ENCODE results near the gene FAM161A.
"Not testable (repeated sequence)": the region's sequence is repeated elsewhere in the genome, so short reads cannot be mapped to it uniquely, and the experiment has no call there.

The FAM161A gene

GRCh38 chr2:61833971-61834370 is 19.9 kb downstream of the FAM161A start:
- TF ChIP-seq, protein P1, sequence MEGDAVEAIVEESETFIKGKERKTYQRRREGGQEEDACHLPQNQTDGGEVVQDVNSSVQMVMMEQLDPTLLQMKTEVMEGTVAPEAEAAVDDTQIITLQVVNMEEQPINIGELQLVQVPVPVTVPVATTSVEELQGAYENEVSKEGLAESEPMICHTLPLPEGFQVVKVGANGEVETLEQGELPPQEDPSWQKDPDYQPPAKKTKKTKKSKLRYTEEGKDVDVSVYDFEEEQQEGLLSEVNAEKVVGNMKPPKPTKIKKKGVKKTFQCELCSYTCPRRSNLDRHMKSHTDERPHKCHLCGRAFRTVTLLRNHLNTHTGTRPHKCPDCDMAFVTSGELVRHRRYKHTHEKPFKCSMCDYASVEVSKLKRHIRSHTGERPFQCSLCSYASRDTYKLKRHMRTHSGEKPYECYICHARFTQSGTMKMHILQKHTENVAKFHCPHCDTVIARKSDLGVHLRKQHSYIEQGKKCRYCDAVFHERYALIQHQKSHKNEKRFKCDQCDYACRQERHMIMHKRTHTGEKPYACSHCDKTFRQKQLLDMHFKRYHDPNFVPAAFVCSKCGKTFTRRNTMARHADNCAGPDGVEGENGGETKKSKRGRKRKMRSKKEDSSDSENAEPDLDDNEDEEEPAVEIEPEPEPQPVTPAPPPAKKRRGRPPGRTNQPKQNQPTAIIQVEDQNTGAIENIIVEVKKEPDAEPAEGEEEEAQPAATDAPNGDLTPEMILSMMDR (IDR thresholded peaks at IDR 0.05; ENCODE audit: low read depth, low read length, missing control alignments): no peak
- H3K4me3 ChIP-seq (replicated peaks; ENCODE audit: low read depth, low read length): no peak overlapping the region
- no peak for DNase-seq (ENCODE audit: extremely low read depth, low read depth)

- TF ChIP-seq, protein P1 (IDR thresholded peaks at IDR 0.05; ENCODE audit: low read depth, low read length, missing control alignments): no peak
- no peak overlapping the region for H3K4me3 ChIP-seq (replicated peaks; ENCODE audit: low read depth, low read length)
- DNase-seq (ENCODE audit: extremely low read depth, low read depth): no peak
Observed at GRCh38 chr2:61832183-61832841, 21.5 kb downstream of the FAM161A start.

GRCh38 chr2:61822255-61822654 is 31.6 kb downstream of the FAM161A start:
- TF ChIP-seq, protein P1 (IDR thresholded peaks at IDR 0.05; ENCODE audit: low read depth, low read length, missing control alignments): no peak
- H3K4me3 ChIP-seq (replicated peaks; ENCODE audit: low read depth, low read length): no peak overlapping the region
- DNase-seq (ENCODE audit: extremely low read depth, low read depth): no peak

- TF ChIP-seq, protein P1 (IDR thresholded peaks at IDR 0.05; ENCODE audit: low read depth, low read length, missing control alignments): no peak
- no peak overlapping the region for H3K4me3 ChIP-seq (replicated peaks; ENCODE audit: low read depth, low read length)
- no peak for DNase-seq (ENCODE audit: extremely low read depth, low read depth)
Observed at GRCh38 chr2:61816480-61817355, 37.1 kb downstream of the FAM161A start.

GRCh38 chr2:61814539-61815160 is 39.2 kb downstream of the FAM161A start:
- no peak for DNase-seq (ENCODE audit: extremely low read depth, low read depth)
- TF ChIP-seq, protein P1 (IDR thresholded peaks at IDR 0.05; ENCODE audit: low read depth, low read length, missing control alignments): no peak
- no peak overlapping the region for H3K4me3 ChIP-seq (replicated peaks; ENCODE audit: low read depth, low read length)

- not testable (repeated sequence) for H3K4me3 ChIP-seq (replicated peaks; ENCODE audit: low read depth, low read length); DNase-seq (ENCODE audit: extremely low read depth, low read depth)
Observed at GRCh38 chr2:61813314-61813713, 40.5 kb downstream of the FAM161A start.

GRCh38 chr2:61811821-61812220 is 42.0 kb downstream of the FAM161A start:
- H3K4me3 ChIP-seq (replicated peaks; ENCODE audit: low read depth, low read length): no peak overlapping the region
- DNase-seq (ENCODE audit: extremely low read depth, low read depth): no peak
- TF ChIP-seq, protein P1 (IDR thresholded peaks at IDR 0.05; ENCODE audit: low read depth, low read length, missing control alignments): no peak

- DNase-seq (ENCODE audit: extremely low read depth, low read depth): not testable (repeated sequence)
Observed at GRCh38 chr2:61810203-61810602, 43.7 kb downstream of the FAM161A start.

DNA sequence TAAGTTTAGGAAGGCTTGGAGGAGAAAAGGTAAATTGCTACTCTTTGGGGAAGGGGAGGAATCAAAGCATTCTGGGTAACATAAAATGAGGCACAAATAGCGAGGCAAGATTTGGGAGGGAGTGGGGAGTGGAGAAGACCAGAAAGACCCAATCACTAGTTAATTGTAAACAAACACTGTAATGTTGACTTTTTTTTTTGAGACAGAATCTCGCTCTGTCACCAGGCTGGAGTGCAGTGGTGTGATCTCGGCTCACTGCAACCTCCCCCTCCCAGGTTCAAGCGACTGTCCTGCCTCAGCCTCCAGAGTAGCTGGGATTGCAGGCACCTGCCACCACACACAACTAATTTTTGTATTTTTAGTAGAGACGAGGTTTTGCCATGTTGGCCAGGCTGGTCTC is 45.2 kb downstream of the FAM161A start:
- DNase-seq (ENCODE audit: extremely low read depth, low read depth); H3K4me3 ChIP-seq (replicated peaks; ENCODE audit: low read depth, low read length): not testable (repeated sequence)

More at GRCh38 chr2:61810203-61810602, 43.7 kb downstream of the FAM161A start:
- not testable (repeated sequence) for H3K4me3 ChIP-seq (replicated peaks; ENCODE audit: low read depth, low read length)
